MM.1S (cell line): ENCODE data around the gene LCAT.

Experiments used
- CTCF ChIP-seq: fragments of 300-600 bp; sonication (generic); IDR thresholded peaks from 2 replicates; pipeline ENCODE4 v1.5.1; 2016; ENCODE audit warnings: antibody characterized with exemption, low read length, mixed read lengths
- EZH2phosphoT487 ChIP-seq: fragments of 300-600 bp; sonication (generic); IDR thresholded peaks from 2 replicates; pipeline ENCODE4 v1.6.1; 2018; ENCODE audit warnings: antibody characterized with exemption, low read length

DNA sequence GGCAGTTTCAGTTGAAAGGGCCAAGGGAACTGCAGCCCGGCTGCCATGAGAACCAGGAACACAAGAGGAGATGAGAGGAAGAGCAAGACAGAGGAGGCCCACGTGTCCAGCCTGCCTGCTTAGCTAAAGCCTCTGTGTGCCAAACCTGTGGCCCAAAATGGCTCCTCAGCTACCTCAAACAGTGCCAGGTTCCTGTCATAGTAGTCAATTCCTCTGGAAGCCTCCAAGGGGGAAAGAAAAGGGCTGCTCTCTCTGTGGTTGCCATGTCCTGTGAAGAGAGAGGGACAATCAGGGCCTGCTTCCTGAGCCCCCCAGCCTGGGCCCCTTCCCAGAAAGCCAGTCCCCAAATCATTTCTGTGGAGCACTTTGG is 19.4 kb upstream of the LCAT start:
- TF ChIP-seq CTCF, result no peak
- no peak for TF ChIP-seq EZH2phosphoT487
